SK-N-DZ (cell line): ENCODE measurements around the gene AGAP2.
A peak's percentile ranks its signal among the peaks of the same experiment; 100 is the strongest.

Experiments
- DNase-seq: peaks from one replicate; pipeline ENCODE4 v3.0.0-alpha.2; 2015; ENCODE audit warnings: low spot score

Gene AGAP2

DNA sequence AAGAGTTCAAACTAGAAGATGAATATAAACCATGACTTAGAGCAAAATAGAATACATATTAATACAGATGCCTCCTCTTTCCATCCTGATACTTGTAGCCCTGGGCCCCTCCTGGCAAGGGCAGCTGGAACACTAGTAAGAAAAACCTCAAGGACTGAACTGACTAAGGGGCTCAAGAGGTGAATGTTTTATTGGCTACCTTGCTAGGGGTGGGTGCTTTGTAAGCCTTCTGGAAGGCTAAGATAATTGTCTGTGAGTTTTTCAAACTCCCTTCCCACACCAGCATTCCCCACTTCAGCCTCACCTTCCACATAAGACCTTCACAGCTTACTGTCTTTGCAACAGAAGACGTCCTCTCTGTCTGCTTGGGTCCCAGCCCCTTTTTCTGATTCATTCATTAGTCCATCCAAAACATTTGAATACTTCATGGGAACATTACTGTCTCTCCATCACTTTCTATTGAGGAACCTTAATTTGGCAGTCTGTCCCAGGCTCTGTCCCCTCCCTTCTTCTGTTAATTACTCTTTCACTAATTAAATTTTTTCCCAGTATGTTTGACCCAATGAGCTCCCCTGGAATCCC lies 15.3 kb upstream of the AGAP2 start:
- no peak for DNase-seq

DNA sequence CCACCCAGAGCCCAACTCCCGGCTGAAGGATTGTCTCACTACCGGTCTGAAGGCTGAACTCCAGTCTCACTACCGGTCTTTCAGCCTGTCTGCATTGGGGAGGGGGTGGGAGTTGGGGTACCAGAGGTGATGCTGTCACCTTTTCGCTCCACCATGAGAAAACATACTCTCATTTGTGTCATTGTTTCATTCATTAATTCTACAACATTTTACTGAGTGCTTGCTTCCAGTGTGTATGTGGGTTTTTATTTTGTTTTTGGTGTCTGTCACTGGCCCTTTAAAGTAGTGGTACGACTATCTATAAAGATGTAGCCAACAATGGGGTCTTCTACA lies 14.1 kb upstream of the AGAP2 start:
- DNase-seq: no peak

DNA sequence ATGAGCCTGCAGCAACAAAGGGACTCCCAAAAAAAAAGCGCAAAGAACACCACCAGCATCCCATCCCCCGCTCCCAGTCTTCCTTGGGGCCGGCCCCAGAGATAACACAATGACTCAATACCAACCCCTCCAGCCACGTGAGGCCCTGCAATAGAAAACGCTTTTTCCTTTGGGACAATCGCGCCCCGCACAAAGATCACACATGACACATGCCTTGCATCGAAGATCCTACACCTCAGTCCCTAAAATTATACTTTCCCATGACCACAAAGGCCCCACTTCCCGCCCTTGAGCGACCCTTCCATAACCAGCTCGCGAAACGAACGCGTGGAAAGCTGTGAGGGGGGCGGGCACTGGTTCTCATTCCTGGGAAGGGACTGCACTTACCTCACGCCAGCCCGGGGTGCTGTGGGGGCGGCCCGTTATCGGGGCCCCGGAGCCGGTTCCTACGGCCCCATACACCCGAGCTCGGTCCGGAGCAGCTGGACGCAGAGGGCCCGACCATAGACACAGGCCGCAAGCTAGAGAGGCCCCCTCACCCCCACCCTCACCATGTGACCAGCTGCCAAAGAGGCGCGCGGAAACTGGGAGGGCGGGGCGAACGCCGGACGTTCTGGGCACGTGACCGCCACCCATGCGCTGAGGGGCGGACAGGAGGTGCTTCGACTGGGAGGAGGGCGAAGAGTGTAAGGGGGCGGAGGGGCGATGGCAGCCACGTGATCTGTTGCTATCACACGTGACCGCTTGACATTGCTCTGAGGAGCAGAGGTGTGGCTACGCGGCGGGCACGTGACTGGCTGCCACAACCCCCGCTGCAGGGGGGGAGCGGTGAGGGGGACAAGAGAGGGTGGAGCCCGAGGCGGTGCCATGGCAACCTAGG lies 13.5 kb upstream of the AGAP2 start, which contains the start of gene CDK4:
CDK4 (minus strand) TSS at position 523 of the 880 bp plus-strand sequence. CDS start 593 bp downstream, outside the sequence.
- peak; percentile 100 for DNase-seq

DNA sequence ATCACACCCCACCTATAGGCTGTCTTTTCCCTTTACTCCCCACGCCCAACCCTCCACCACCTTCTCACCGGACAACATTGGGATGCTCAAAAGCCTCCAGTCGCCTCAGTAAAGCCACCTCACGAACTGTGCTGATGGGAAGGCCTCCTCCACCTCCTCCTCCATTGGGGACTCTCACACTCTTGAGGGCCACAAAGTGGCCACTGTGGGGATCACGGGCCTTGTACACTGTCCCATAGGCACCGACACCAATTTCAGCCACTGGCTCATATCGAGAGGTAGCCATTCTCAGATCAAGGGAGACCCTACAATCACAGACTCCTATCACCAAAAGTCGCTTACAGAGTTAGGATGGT lies 12.9 kb upstream of the AGAP2 start:
- DNase-seq: no peak

DNA sequence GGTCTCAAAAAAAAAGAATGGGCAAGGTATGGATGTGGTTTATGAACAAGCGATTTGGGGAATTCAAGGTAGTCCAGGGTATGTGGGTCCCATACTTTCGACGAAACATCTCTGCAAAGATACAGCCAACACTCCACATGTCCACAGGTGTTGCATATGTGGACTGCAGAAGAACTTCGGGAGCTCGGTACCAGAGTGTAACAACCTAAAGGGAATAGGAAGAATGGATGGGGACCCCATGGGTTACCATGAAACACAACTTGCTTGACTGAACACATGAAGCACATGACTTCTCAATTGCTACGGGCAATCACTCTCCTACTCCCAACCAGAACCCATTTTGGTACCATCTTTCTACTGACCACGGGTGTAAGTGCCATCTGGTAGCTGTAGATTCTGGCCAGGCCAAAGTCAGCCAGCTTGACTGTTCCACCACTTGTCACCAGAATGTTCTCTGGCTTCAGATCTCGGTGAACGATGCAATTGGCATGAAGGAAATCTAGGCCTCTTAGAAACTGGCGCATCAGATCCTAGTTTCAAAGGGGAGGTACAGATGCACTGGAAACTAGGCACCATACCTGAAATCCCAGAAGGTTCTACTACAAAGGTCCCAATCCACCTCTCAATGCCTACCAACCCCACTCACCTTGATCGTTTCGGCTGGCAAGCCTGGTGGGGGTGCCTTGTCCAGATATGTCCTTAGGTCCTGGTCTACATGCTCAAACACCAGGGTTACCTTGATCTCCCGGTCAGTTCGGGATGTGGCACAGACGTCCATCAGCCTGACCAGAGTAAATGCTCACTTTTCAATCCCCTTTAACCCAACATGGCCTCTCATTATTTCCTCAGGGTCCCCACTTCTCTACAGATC lies 12.3 kb upstream of the AGAP2 start:
- no peak for DNase-seq

DNA sequence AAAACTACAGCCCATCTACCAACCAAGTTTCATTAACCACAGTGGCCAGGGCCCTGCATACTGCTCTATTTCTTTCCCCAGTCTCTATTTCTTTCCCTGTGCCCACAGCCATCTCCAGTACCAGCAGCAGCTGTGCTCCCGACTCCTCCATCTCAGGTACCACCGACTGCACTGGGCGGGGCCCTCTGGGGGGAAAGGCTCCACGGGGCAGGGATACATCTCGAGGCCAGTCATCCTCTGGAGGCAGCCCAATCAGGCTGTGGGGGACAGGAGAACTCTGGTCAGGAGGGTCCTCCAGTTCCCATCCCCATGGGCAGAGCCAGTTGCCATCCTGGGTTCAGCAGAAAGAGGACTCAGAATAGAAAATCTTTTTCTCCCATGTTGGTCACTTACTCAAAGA lies 10.5 kb upstream of the AGAP2 start:
- DNase-seq: no peak

DNA sequence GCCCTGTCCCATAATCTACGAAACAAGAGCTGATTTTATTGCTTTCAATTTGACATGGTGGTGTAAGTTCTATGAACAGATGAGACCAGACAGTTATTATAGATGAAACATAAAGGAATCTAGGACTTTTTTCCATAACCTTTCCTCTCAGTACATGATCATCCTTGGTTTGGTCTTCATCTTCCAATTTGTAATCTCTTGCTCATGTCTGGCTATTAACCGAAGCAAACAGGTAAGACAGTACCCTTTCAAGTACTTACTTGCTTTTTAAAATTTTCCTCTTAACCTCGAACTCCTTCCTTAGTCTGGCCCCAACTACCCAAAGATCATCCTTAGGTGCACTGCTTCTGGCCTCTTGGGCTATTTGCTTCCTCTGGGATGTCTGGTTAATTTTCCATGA lies 7.5 kb upstream of the AGAP2 start:
- no peak for DNase-seq

DNA sequence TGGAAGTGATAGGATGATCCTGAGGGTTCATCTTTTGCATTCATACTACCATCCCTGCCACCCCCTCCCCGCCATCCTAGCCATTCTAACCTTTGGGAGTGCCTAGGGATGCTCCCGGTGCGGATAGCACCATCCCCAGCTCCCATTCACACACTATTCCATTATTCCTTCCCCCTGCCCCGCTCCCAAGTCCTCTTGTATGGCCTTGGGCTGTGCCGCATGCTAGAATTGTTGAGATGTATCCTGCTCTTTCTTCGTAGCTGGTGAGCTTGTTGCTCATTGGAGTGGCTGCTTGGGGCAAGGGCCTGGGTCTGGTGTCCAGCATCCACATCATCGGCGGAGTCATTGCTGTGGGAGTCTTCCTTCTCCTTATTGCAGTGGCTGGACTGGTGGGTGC lies 6.9 kb upstream of the AGAP2 start:
- no peak for DNase-seq

DNA sequence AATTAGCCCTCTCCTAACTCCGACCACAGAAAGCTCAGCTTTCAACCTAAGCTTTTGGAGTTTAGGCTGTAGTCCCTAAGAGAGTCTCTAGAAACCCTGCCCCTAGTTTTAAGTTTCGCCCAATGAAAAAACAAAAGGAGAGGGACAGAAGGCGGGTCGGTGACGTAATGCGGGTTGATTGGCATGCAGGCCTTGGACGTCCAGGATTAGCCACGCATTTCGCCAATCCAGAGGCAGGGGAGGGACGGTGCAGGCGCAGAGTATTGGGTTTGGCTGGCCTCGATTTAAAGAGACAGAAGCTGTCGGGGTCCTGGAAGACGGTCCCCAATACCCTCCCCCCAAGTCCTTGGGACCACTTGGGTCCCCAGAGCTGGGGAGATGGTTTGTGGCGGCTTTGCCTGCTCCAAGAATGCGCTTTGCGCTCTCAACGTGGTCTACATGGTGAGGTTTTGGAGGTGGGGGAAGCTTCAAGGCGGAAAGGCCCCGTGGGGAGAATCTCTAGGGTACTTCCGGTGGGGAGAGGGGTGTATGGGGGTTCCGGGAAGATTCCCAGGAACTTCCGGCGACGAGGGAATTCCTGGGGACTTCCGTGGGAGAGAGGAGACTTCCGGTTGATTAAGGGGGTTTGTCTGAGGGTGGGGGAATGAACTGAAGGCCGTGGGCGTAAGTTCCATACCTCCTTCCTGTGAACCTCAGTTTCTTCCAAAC lies 6.4 kb upstream of the AGAP2 start, which contains the start of gene TSPAN31:
TSPAN31 (plus strand) TSS at position 263 of the 708 bp plus-strand sequence; CDS start at position 379, 116 bp downstream.
- DNase-seq: peak; percentile 99

DNA sequence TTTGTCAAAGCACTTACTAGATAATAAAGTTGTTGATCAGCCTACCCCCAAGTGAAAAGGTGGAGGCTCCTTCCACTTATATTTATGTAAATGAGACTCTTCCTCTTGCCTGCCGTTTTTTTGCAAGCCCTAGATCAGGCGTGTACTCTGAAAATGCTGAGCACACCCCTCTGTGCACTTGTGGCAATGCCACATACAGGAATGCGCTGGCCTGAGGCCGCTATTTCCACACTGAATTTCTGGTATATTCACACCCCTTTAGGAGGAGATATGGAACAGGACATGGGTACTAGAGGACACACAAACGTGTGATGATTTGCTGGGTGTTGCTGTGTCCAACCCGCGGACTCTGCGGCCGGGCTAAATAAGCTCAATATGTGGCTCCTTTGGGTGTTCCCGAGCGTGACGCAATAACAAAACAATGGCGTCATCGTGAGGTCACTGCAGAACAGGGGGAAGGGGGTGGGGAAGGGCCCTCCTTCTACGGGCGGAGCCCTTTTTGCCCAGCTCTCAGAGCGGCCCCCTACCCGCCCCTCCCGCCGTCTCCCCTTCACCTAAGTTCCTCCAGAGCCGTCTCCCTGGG lies 5.7 kb upstream of the AGAP2 start:
- no peak for DNase-seq

DNA sequence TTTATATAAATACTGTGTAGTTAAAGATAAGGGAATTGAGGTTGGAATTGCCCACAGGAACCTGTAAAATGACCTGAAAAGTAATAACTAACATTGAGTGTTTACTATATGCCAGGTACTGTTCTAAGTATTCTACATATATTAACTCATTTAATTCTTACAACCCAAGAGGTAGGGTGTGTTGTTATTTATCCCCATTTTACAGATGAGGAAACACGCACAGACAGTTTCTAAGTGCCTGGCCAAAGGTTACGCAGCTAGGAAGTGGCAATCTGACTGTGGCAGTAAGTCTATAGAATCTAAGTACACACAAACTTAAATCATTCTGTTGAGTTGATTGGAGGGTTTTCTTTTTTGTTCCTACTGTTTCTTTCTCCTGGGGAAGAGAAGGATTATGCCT lies 5.2 kb upstream of the AGAP2 start:
- no peak for DNase-seq

DNA sequence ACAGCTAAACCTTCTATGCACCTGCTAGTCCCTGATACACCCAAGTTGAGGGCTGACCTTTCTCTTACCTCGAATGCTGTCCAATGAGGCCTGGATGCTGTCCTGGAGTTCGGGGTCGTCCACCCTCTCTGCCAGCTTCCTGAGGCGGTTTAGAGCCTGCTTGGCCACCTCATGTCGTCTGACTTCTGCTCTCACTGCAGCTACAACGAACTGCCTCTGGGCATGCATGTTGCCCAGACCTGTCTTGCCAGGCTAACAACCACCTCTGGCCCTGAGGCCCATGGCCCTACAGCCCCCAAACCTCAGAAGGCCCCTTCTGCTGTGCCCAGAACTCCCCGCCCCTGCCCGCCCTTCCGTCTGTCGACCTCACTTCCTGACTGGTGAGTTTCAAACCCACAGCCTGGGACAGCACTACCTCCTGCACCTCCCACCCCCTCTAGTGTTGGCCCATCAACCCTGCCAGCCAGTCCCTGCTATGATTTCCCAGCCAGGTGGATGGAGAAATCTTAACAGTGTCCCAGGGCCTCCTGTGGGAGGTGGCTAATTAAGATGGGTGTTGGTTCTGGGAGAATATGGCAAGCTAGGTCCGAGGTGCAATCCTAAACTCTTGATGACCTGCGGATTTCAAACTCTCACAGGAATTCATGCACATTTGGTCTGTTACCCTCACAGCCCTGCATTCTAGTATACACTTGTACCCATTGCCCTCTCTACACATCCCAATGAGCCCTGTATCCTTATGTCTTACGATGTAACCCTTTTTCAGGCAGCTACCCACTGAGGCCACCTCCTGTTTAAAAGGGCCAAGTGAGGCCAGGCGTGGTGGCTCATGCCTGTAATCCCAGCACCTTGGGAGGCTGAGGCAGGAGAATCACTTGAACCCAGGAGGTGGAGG lies 3.5 kb upstream of the AGAP2 start:
- no peak for DNase-seq

DNA sequence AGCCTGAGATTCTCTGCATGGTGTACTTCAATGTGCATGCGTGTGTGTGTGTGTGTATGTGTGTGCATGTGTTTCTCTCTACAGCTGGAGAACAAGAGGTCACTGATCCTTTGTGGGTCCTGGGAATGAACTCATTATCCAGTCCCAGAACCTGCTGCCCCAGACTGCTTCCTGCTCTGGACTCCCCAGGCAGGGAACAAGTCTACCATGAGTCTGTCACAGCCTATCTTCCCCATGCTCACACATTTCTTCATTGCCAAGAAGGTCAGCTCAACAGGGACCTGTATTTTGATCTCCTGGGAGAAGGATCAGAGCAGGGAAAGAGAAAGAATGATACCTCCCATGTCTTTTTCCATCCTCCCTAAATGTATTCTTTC lies 2.9 kb upstream of the AGAP2 start:
- no peak for DNase-seq

DNA sequence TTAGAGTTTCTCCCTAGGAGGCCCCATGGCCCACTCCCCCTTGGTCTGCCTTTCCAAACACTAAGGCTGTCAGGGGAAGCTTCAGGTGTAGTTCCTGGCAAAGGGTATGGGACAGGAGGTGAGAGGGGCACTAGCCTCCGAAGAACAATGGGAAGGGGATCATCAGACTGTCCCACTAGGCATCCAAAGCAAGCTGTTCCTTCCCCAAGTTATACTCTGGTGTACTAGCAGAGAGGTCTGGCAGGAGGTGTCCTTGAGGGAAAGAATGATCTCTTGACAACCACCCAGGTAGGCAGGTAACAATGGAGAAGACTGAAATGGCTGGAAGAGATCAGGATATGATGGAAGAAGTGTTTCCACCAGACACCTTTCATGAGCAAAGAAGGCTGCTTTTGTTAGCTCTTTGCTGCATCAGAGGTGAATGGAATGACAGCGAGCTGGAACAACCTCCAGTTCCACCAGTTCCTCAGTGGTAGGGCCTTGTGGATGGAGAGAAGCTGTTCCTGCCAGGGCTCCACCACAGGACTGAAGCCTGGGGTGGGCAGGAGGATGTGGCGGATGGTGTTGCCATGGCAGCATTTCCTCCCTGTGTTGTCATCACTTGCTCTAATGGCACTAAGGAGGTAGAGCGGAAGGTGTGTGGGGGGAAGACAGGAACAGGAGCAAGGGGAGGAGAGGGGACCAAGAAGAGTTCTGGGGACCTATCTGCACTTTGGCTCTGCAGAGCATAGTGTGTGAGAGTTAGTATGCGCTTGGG lies 2.3 kb upstream of the AGAP2 start:
- DNase-seq: no peak

DNA sequence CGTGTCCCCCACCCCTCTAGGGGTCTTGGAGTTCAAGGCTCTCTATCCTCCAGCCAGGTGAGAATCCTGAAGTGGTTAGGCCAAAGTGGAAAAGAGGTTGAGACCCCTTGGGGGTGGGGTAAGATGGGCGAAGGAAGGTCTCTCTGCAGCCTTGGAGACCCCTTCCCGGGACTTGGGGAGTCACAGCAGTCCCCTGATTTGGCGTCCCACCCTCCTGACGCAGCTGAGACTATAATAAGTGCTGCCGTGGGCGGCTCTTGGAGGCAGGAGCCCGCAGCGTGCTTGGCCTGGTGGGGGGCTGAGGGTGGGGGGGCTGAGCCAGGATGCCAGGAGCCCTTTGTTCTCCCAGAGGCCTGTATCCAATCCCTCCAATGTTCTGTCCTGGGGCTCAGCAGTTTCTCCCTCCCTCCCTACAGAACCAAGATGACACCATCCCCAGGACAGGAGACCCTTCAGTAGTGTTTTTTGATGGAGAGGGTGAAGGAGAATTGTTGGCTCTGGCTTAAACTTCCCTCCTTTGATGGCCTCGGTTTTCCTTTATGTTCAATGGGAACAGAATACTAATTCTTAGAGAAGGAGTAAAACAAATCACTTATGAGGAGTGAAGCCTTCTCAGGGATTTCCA lies 1.5 kb upstream of the AGAP2 start:
- no peak for DNase-seq

DNA sequence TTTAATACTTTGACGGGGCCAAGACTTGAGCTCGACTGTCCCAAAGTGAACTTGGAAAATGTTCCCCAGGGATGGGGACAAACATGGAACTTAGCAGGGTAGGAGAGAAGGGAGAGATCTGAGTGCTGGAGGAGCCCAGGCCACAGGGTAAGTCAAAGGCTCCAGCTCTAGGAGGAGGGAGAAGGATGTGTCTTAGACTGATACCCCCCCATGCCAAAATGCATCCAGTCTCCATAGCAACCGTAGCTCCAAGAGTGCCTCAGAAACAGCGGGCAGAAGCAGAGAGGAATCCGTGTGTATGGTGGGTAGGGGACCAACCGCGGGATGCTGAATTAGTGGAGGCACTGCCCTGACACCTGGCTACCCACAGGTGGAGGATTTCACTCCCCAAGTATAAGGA lies 845 bp upstream of the AGAP2 start:
- no peak for DNase-seq

DNA sequence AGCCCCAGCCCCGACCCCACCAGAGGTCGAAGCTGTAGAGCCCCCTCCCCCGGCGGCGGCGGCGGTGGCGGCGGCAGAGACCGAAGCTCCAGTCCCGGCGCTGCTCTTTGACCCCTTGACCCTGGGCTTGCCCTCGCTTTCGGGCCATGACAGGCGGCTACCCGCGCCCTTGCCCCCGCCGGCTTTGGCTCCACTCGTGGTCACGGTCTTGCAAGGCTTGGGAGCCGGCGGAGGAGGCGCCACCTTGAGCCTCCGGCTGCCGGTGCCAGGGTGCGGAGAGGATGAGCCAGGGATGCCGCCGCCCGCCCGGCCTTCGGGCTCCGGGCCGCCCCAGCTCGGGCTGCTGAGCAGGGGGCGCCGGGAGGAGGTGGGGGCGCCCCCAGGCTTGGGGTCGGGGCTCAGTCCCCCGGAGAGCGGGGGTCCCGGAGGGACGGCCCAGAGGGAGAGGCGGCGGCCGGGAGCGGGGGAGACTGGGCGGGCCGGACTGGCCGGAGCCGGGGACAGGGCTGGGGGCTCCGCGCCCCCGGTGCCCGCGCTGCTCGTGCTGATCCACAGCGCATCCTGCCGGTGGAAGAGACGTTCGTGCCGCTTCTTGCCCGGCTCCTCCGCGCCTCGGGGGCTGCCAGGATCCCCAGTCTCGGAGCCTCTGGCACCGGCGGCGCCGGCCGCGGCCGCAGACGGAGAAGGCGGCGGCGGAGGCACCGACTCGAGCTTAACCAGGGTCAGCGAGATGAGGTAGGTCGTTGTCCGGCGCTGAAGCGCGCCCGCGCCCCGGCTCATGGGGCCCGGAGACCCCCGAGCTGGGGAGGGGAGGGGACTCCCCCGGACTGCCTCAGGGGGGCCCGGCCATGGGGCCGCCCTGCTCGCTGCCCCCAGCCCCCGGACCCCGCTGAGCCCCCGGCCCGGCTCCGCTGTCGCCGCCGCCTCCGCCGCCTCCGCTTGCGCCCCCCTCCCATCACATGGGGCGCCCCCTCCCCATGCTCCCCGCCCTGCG lies 778 bp downstream of the AGAP2 start:
- no peak for DNase-seq
